LNCaP clone FGC (cell line): ENCODE measurements around the gene KIF2A.
A peak's percentile ranks its signal among the peaks of the same experiment; 100 is the strongest.

Source experiments
- DNase-seq: peaks from one replicate; pipeline ENCODE4 v3.0.0-alpha.2; 2011; ENCODE audit warnings: low read depth
- H3K4me3 ChIP-seq: 2 replicates; pipeline ENCODE4 v1.5.1; 2011; ENCODE audit warnings: mild to moderate bottlenecking, low read depth, low read length, control low read depth
- CTCF ChIP-seq: IDR thresholded peaks from 2 replicates; pipeline ENCODE4 v1.5.1; 2012; ENCODE audit warnings: mild to moderate bottlenecking; ENCODE audit not compliant: control insufficient read depth, insufficient read depth; ENCODE audit errors: extremely low read depth

KIF2A gene

GRCh38 chr5:62266573-62266972 is 39.4 kb upstream of the KIF2A start:
- no peak for TF ChIP-seq CTCF
- H3K4me3 ChIP-seq = no peak overlapping the region
- no peak for DNase-seq

GRCh38 chr5:62268234-62268633 is 37.8 kb upstream of the KIF2A start:
- H3K4me3 ChIP-seq = no peak overlapping the region
- DNase-seq = peak; percentile 87
- no peak for TF ChIP-seq CTCF

- no peak overlapping the region for H3K4me3 ChIP-seq
- no peak for DNase-seq
- no peak for TF ChIP-seq CTCF
Observed at GRCh38 chr5:62268792-62269191, 37.2 kb upstream of the KIF2A start.

GRCh38 chr5:62271370-62271769 is 34.6 kb upstream of the KIF2A start:
- DNase-seq = no peak
- no peak for TF ChIP-seq CTCF
- H3K4me3 ChIP-seq = no peak overlapping the region

GRCh38 chr5:62271870-62272269 is 34.1 kb upstream of the KIF2A start:
- TF ChIP-seq CTCF = no peak
- H3K4me3 ChIP-seq = no peak overlapping the region
- DNase-seq = no peak

- TF ChIP-seq CTCF = no peak
- no peak overlapping the region for H3K4me3 ChIP-seq
- DNase-seq = no peak
Observed at GRCh38 chr5:62273687-62274086, 32.3 kb upstream of the KIF2A start.

- no peak overlapping the region for H3K4me3 ChIP-seq
- DNase-seq = no peak
- no peak for TF ChIP-seq CTCF
Observed at GRCh38 chr5:62275581-62275980, 30.4 kb upstream of the KIF2A start.
